NCI-H187 (cell line): ENCODE data around the gene CCNG1.
"Not testable (repeated sequence)": the region's sequence is repeated elsewhere in the genome, so short reads cannot be mapped to it uniquely, and the experiment has no call there.

ENCODE experiments used
- DNase-seq, 2 experiments: peaks; one replicate each; lab custom pipeline; 2025; lab: John Stamatoyannopoulos, UW

The CCNG1 gene

GRCh38 chr5:163437309-163438182 is at the start of gene CCNG1:
Gene CCNG1, plus strand, starts transcription at chr5:163437595. Its CDS starts 1,662 bp downstream, at chr5:163439257.
- DNase-seq: peak; percentile 71 to 86

- DNase-seq: no peak
These were observed 41.6 kb upstream of the CCNG1 start for GRCh38 chr5:163395792-163396191.

GRCh38 chr5:163396818-163397340 is 40.5 kb upstream of the CCNG1 start:
- not testable (repeated sequence) for DNase-seq

- no peak for DNase-seq
These were observed 40.0 kb upstream of the CCNG1 start for GRCh38 chr5:163397354-163397753.

GRCh38 chr5:163399923-163400322 is 37.5 kb upstream of the CCNG1 start:
- no peak for DNase-seq

GRCh38 chr5:163401271-163401670 is 36.1 kb upstream of the CCNG1 start:
- no peak for DNase-seq

GRCh38 chr5:163402007-163402406 is 35.4 kb upstream of the CCNG1 start:
- no peak for DNase-seq

- no peak for DNase-seq
These were observed 32.8 kb upstream of the CCNG1 start for GRCh38 chr5:163404364-163405173.

GRCh38 chr5:163407034-163407655 is 30.2 kb upstream of the CCNG1 start:
- DNase-seq: no peak

- DNase-seq: no peak
These were observed 29.0 kb upstream of the CCNG1 start for GRCh38 chr5:163408311-163408923.

- no peak for DNase-seq
These were observed 28.0 kb upstream of the CCNG1 start for GRCh38 chr5:163409384-163409783.

- no peak for DNase-seq
These were observed 26.9 kb upstream of the CCNG1 start for GRCh38 chr5:163410505-163410904.

- not testable (repeated sequence) for DNase-seq
These were observed 21.7 kb upstream of the CCNG1 start for GRCh38 chr5:163415673-163416072.

GRCh38 chr5:163424836-163425235 is 12.6 kb upstream of the CCNG1 start:
- DNase-seq: no peak

- not testable (repeated sequence) for DNase-seq
These were observed 11.3 kb upstream of the CCNG1 start for GRCh38 chr5:163426128-163426527.

GRCh38 chr5:163432544-163432943 is 4.9 kb upstream of the CCNG1 start:
- no peak for DNase-seq

- DNase-seq: no peak
These were observed 4.1 kb upstream of the CCNG1 start for GRCh38 chr5:163433271-163433670.

GRCh38 chr5:163434401-163434866 is 3.0 kb upstream of the CCNG1 start:
- no peak for DNase-seq

GRCh38 chr5:163436515-163436914 is 880 bp upstream of the CCNG1 start:
- DNase-seq: no peak

GRCh38 chr5:163437011-163437308 is 435 bp upstream of the CCNG1 start:
- no peak for DNase-seq

- no peak for DNase-seq
These were observed 1.7 kb downstream of the CCNG1 start for GRCh38 chr5:163439092-163439425.

- DNase-seq: no peak
These were observed 3.6 kb downstream of the CCNG1 start for GRCh38 chr5:163440954-163441353.
